ENCODE measurements around the gene CAPZB. TPM values are rescaled to one million over a fixed set of nuclear protein-coding genes. Genes with fewer than 3 reads are reported as not detected.

The CAPZB gene
- 77.3 TPM for total RNA-seq

GRCh38 chr1:19485362-19486187, at the start of gene CAPZB:
Gene CAPZB, minus strand, starts transcription at chr1:19485539. Its CDS starts 101 bp downstream, at chr1:19485438.

GRCh38 chr1:19311931-19312781, 173.2 kb downstream of the CAPZB start, which contains the start of the genes AKR7A2 and SLC66A1:
Gene AKR7A2, minus strand, starts transcription at chr1:19312144. Its CDS starts 20 bp downstream, at chr1:19312124.
Gene SLC66A1, plus strand, starts transcription at chr1:19312326. Its CDS starts 5,352 bp downstream, at chr1:19317678.

Small RNAs within 50 kb of the gene (small RNA-seq; reads per million reads assigned to genes)
- gene RN7SL277P (not detected), gene RNU4-28P (not detected), gene RNU6-1099P (not detected)

Other genes with a start within 250 kb of the CAPZB start
- gene EMC1, start 234.0 kb downstream of the CAPZB start, total RNA-seq, result 87.9 TPM
- 33.2 TPM for gene MRTO4, start 233.7 kb downstream of the CAPZB start, total RNA-seq
- gene AKR7A3, start 196.8 kb downstream of the CAPZB start, total RNA-seq, result 2.1 TPM
- 38.3 TPM for gene AKR7A2, start 173.4 kb downstream of the CAPZB start, total RNA-seq
- 16.8 TPM for gene SLC66A1, start 173.2 kb downstream of the CAPZB start, total RNA-seq
- 43.1 TPM for gene NBL1, start 158.8 kb upstream of the CAPZB start, total RNA-seq
- gene HTR6, start 179.3 kb upstream of the CAPZB start, total RNA-seq, result 0.92 TPM